K562 (cell line): ENCODE data around the gene TIMM44. TPM values are rescaled to one million over a fixed set of nuclear protein-coding genes. Genes with fewer than 3 reads are reported as not detected.

ENCODE experiments used
- ATAC-seq: fragments of 200-7000 bp; cut with Tn5 transposase; 3 replicates; pipeline ENCODE4 v1.9.1; 2020; ENCODE audit warnings: moderate library complexity
- BruUV-seq: library from RNA; stranded (reverse); fragments of 400-500 nt; replicated peaks from 2 replicates; lab custom pipeline; 2021; lab: Mats Ljungman, UMichigan
- CTCF ChIA-PET: fragments of 300-600 bp; formaldehyde crosslinking; extraction: SDS; loops from one replicate; lab custom pipeline; 2021; ENCODE audit warnings: low intra/inter-chr PET ratio; lab: Yijun Ruan, JAX
- POLR2A ChIA-PET: fragments of 300-600, 350-650 bp; sonication (Branson Sonifier 250); formaldehyde crosslinking; extraction: SDS; loops from one replicate; lab custom pipeline; 2021; ENCODE audit warnings: antibody characterized with exemption, inconsistent platforms; lab: Yijun Ruan, JAX
- DNase-seq, 4 experiments: peaks; one replicate each; pipeline versions ENCODE4 v3.0.0 to v3.0.0-alpha.2; 2011 to 2018; ENCODE audit warnings: low spot score in 3 of 4, mixed read lengths in 3 of 4; ENCODE audit errors: extremely low read depth in 1 of 4
- FAIRE-seq: peaks from 2 replicates; lab custom pipeline; 2011; peaks lifted over from hg19 to GRCh38; lab: Jason Lieb, UNC
- H2AFZ ChIP-seq: 2 replicates; pipeline ENCODE4 v1.6.0; 2011; ENCODE audit warnings: low read depth, low read length, control low read depth, inconsistent platforms
- H3K27ac ChIP-seq: fragments of 200-600 bp; 3 replicates; pipeline ENCODE4 v1.8.0; 2011; ENCODE audit warnings: low read depth, mild to moderate bottlenecking, control low read depth, inconsistent platforms, low read length, moderate library complexity, mixed read lengths; ENCODE audit errors: extremely low read depth
- H3K27me3 ChIP-seq, 2 experiments: fragments of 300-600 bp in 1 of 2; 2 replicates in 1 of 2; 3 replicates in 1 of 2; pipeline versions ENCODE4 v1.6.0 to v1.8.0; 2011; ENCODE audit warnings: inconsistent platforms in 2 of 2, low read length in 2 of 2, mild to moderate bottlenecking in 1 of 2, mixed read lengths in 1 of 2, moderate library complexity in 1 of 2; ENCODE audit not compliant: control insufficient read depth in 2 of 2, insufficient read depth in 2 of 2
- H3K36me3 ChIP-seq: fragments of 300-600 bp; 3 replicates; pipeline ENCODE4 v1.8.0; 2011; ENCODE audit warnings: mild to moderate bottlenecking, low read length, inconsistent platforms; ENCODE audit not compliant: control insufficient read depth, insufficient read depth
- H3K4me1 ChIP-seq, 2 experiments: fragments of 200-600 bp in 1 of 2; replicated peaks in 1 of 2; 2 replicates in 1 of 2; 3 replicates in 1 of 2; pipeline versions ENCODE4 v1.5.1 to v1.8.0; 2011; ENCODE audit warnings: inconsistent platforms in 2 of 2, low read length in 2 of 2, mild to moderate bottlenecking in 1 of 2, mixed read lengths in 1 of 2, moderate library complexity in 1 of 2; ENCODE audit not compliant: control insufficient read depth in 2 of 2, insufficient read depth in 2 of 2
- H3K4me2 ChIP-seq: 2 replicates; pipeline ENCODE4 v1.6.1; 2011; ENCODE audit warnings: low read length, control low read depth, inconsistent platforms, mixed read lengths; ENCODE audit not compliant: insufficient read depth
- H3K4me3 ChIP-seq: fragments of 200-600 bp; sonication (generic), shearing (Covaris generic); 2 replicates; pipeline ENCODE4 v1.5.1; 2016; ENCODE audit warnings: control low read depth, inconsistent platforms
- H3K79me2 ChIP-seq: fragments of 200-600 bp; 3 replicates; pipeline ENCODE4 v1.8.0; 2011; ENCODE audit warnings: low read length, inconsistent platforms; ENCODE audit not compliant: control insufficient read depth, insufficient read depth
- H3K9ac ChIP-seq, 2 experiments: 2 replicates each; pipeline versions ENCODE4 v1.6.0 to v1.6.1; 2011; ENCODE audit warnings: low read depth in 2 of 2, low read length in 2 of 2, control low read depth in 1 of 2, inconsistent platforms in 1 of 2, mild to moderate bottlenecking in 1 of 2, mixed read lengths in 1 of 2; ENCODE audit not compliant: insufficient read depth in 1 of 2
- H3K9me1 ChIP-seq: one replicate; pipeline ENCODE4 v1.6.0; 2011; ENCODE audit warnings: inconsistent platforms, mild to moderate bottlenecking, low read length, moderate library complexity; ENCODE audit not compliant: control insufficient read depth, insufficient read depth
- H3K9me3 ChIP-seq: replicated peaks from 2 replicates; pipeline ENCODE4 v1.5.1; 2011; ENCODE audit warnings: low read depth, low read length, inconsistent platforms; ENCODE audit not compliant: control insufficient read depth, insufficient read depth
- H4K20me1 ChIP-seq: replicated peaks from 2 replicates; pipeline ENCODE4 v1.6.1; 2011; ENCODE audit warnings: low read length, inconsistent platforms, mixed read lengths; ENCODE audit not compliant: control insufficient read depth, insufficient read depth
- ADNP ChIP-seq: fragments of 200-800 bp; sonication (Bioruptor generic); IDR thresholded peaks from 2 replicates; pipeline ENCODE4 v1.6.1; 2016; ENCODE audit warnings: missing genetic modification characterization, missing compliant biosample characterization
- ATF3 ChIP-seq, 2 experiments: fragments of 450-650 bp in 1 of 2; sonication (generic) in 1 of 2; formaldehyde crosslinking in 1 of 2; IDR thresholded peaks in 1 of 2; conservative IDR thresholded peaks in 1 of 2; 2 replicates each; pipeline versions ENCODE4 v1.6.1 to v1.8.1; 2016 to 2023; ENCODE audit warnings: mild to moderate bottlenecking in 2 of 2, moderate library complexity in 2 of 2, inconsistent platforms in 1 of 2, missing genetic modification reagents in 1 of 2
- BRF1 ChIP-seq: IDR thresholded peaks from 3 replicates; pipeline ENCODE4 v1.6.1; 2011; ENCODE audit warnings: borderline replicate concordance, mild to moderate bottlenecking; ENCODE audit not compliant: insufficient read length; ENCODE audit errors: extremely low read depth
- CBX5 ChIP-seq: IDR thresholded peaks from 2 replicates; pipeline ENCODE4 v1.6.1; 2014; ENCODE audit warnings: low read depth, borderline replicate concordance
- E4F1 ChIP-seq: fragments of 250-450 bp; sonication (Bioruptor Pico); IDR thresholded peaks from 2 replicates; pipeline ENCODE4 v1.5.0; 2021; ENCODE audit warnings: mild to moderate bottlenecking, borderline replicate concordance
- ETV5 ChIP-seq: sonication (generic); formaldehyde crosslinking; IDR thresholded peaks from 2 replicates; pipeline ENCODE4 v1.4.0; 2020; ENCODE audit warnings: low read depth, mild to moderate bottlenecking, missing genetic modification reagents
- KLF6 ChIP-seq: fragments of 250-450 bp; sonication (Bioruptor Pico); IDR thresholded peaks from 2 replicates; pipeline ENCODE4 v1.4.0; 2020; ENCODE audit warnings: mild to moderate bottlenecking, moderate library complexity, borderline replicate concordance
- MLX ChIP-seq, 2 experiments: fragments of 450-650 bp in 1 of 2; sonication (generic) in 1 of 2; formaldehyde crosslinking; conservative IDR thresholded peaks; 2 replicates each; pipeline versions ENCODE4 v1.4.0 to v1.8.1; 2020 to 2022; ENCODE audit warnings: mild to moderate bottlenecking in 1 of 2, missing genetic modification reagents in 1 of 2
- POLR2G ChIP-seq: fragments of 200-400 bp; formaldehyde crosslinking; IDR thresholded peaks from 2 replicates; pipeline ENCODE4 v1.6.1; 2017; ENCODE audit warnings: low read depth, mild to moderate bottlenecking, antibody characterized with exemption, low read length, moderate library complexity
- RBM22 ChIP-seq: fragments of 200-400 bp; formaldehyde crosslinking; IDR thresholded peaks from 2 replicates; pipeline ENCODE4 v1.6.1; 2018; ENCODE audit warnings: low read length, low read depth; ENCODE audit not compliant: poor library complexity, severe bottlenecking
- ZBTB43 ChIP-seq: sonication (generic); formaldehyde crosslinking; IDR thresholded peaks from 2 replicates; pipeline ENCODE4 v1.8.0; 2023; ENCODE audit warnings: mild to moderate bottlenecking, missing genetic modification reagents
- ZNF174 ChIP-seq: fragments of 250-450 bp; sonication (Bioruptor Pico); IDR thresholded peaks from 2 replicates; pipeline ENCODE4 v1.4.0; 2020; ENCODE audit warnings: mild to moderate bottlenecking
- ZNF77 ChIP-seq: fragments of 250-450 bp; sonication (Bioruptor Pico); IDR thresholded peaks from 2 replicates; pipeline ENCODE4 v1.5.0; 2020
- WGBS: fragments of 100-300 bp; shearing (Covaris generic); methylation state at CpG from one replicate; pipeline ENCODE4 v1.1.6; 2016; ENCODE audit warnings: low coverage, mixed read lengths; ENCODE audit not compliant: insufficient coverage; ENCODE audit errors: missing lambda C conversion rate; 5-methylcytosine and 5-hydroxymethylcytosine counted together
- in situ Hi-C: fragments of 300-500 bp; cut with MboI; formaldehyde crosslinking; loops from 4 replicates; pipeline ENCODE4 v1.15.0; 2018; ENCODE audit warnings: inconsistent platforms, mixed read lengths
- intact Hi-C: fragments of 100-400 bp; cut with micrococcal nuclease; formaldehyde crosslinking; loops from 2 replicates; pipeline ENCODE4 v1.14.2; 2022
- polyA plus RNA-seq, 8 experiments: library from polyadenylated mRNA; depleted of rRNA in 4 of 8; stranded (reverse) in 5 of 8; unstranded in 3 of 8; fragments of >200 nt; fragmentation: Nextera tagmentation in 2 of 8; fragmentation: Illumina TruSeq in 1 of 8; extraction: Ambion mirVana in 2 of 8; extraction: Trizol in 1 of 8; gene quantifications; 2 replicates each; pipeline versions ENCODE4 v1.2.1 to v1.2.3, GENCODE V29; 2011 to 2014; ENCODE audit warnings: inconsistent platforms in 1 of 8, missing spikeins in 1 of 8
- total RNA-seq, 7 experiments: library from RNA; depleted of rRNA in 6 of 7; stranded (reverse); fragments of >200 nt in 6 of 7; fragmentation: Illumina TruSeq in 2 of 7; extraction: Trizol in 2 of 7; gene quantifications; 2 replicates each; pipeline versions ENCODE4 v1.2.1 to v1.2.3, GENCODE V29; 2011 to 2021; ENCODE audit warnings: low replicate concordance in 1 of 7

TIMM44 gene
- total and polyA plus RNA-seq, 9 of the 15 experiments (the other 6 are each of a cell fraction or from before 2014, with no cell fraction given): 10.3 to 231 (median 89.3) TPM

GRCh38 chr19:7971553-7972520, 28.4 kb upstream of the TIMM44 start:
- H3K4me1 ChIP-seq: peaks cover 0 to 4% of the 10 kb centered on the region in 2 experiments; a peak in 2 of 5 replicates
- WGBS: 91% methylated on average over 23 of the region's 35 CpGs
- ATAC-seq: no peak; the same call in 2 of the 3 replicates
- H3K4me2 ChIP-seq: no peak overlapping the region
- no peaks in the 10 kb centered on the region for H3K27me3 ChIP-seq
- CTCF ChIA-PET: interaction anchor here (0.8 to 2.8 kb wide), 3 partner anchors 27 to 281 kb away, joined by 5 to 12 read pairs (median 5); no protein-coding TSS in a partner anchor
- no peak overlapping the region for H3K4me3 ChIP-seq
- H3K36me3 ChIP-seq: peaks cover 84% of the 10 kb centered on the region; the same call in 2 of the 3 replicates
- TF ChIP-seq ZNF77 (CRISPR knock-in tag) (no peak), ETV5 (no peak), CBX5 (no peak), ADNP (tag) (no peak), ZBTB43 (no peak), ZNF174 (CRISPR knock-in tag) (no peak), KLF6 (no peak), BRF1 (no peak), RBM22 (peak; percentile 76), MLX (CRISPR knock-in tag; conservative IDR thresholded peaks at IDR 0.05) (no peak), POLR2G (peak; percentile 53), E4F1 (CRISPR knock-in tag) (no peak), ATF3 (IDR thresholded peaks at IDR 0.05) (no peak), ATF3 (CRISPR knock-in tag; conservative IDR thresholded peaks at IDR 0.05) (no peak)
- TF ChIP-seq, all 486 proteins: peak for 2
- H3K9me3 ChIP-seq: no peaks in the 10 kb centered on the region
- no peak overlapping the region for H2AFZ ChIP-seq
- intact Hi-C loops (no loop called here), in situ Hi-C loops (no loop called here)
- no peaks in the 10 kb centered on the region; the same call in none of the 2 replicates for H4K20me1 ChIP-seq
- H3K79me2 ChIP-seq: peaks cover 4% of the 10 kb centered on the region; the same call in 2 of the 3 replicates
- BruUV-seq: no TSS peak
- POLR2A ChIA-PET: interaction anchor here (0.6 to 3.7 kb wide), 6 partner anchors 7 to 513 kb away, joined by 3 to 15 read pairs (median 3); partner anchors contain the start of gene TIMM44
- H3K27ac ChIP-seq: no peak overlapping the region
- no peaks in the 10 kb centered on the region for H3K9me1 ChIP-seq
- peak overlapping the region in 1 of 2 experiments; percentile 58; a peak in 1 of 4 replicates for H3K9ac ChIP-seq
- no peak for FAIRE-seq
- no peak for DNase-seq
